ENCODE results near the gene RASGRF1.

The RASGRF1 gene

DNA sequence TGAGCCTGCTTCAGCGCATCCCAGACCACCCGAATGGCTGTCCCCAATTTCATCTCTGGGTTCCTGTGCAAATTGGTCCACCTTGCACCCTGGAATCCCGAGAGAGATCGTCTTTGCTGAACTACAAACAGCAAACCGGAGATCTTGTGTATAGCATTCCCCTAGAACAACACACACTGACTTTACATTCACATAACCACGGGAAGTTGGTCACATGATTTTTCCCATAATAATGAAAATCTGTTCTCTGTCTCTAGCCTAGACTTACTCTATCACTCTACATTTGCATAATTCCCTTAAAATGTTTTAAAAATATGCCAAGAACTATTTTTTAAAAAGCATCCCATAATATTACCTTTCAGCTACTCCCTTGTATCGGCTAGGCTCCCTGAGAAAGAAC is 180.3 kb downstream of the RASGRF1 start:
- TF ChIP-seq, protein P1, sequence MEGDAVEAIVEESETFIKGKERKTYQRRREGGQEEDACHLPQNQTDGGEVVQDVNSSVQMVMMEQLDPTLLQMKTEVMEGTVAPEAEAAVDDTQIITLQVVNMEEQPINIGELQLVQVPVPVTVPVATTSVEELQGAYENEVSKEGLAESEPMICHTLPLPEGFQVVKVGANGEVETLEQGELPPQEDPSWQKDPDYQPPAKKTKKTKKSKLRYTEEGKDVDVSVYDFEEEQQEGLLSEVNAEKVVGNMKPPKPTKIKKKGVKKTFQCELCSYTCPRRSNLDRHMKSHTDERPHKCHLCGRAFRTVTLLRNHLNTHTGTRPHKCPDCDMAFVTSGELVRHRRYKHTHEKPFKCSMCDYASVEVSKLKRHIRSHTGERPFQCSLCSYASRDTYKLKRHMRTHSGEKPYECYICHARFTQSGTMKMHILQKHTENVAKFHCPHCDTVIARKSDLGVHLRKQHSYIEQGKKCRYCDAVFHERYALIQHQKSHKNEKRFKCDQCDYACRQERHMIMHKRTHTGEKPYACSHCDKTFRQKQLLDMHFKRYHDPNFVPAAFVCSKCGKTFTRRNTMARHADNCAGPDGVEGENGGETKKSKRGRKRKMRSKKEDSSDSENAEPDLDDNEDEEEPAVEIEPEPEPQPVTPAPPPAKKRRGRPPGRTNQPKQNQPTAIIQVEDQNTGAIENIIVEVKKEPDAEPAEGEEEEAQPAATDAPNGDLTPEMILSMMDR (IDR thresholded peaks at IDR 0.05; ENCODE audit: low read depth, low read length) = no peak
- H3K4me3 ChIP-seq (ENCODE audit: low read depth, low read length) = no peak overlapping the region

All from WI38 (cell line).